GM18526 (cell line): ENCODE results near the gene ATP6V1D.

Experiments
- POLR2A ChIP-seq: IDR thresholded peaks from 3 replicates; pipeline ENCODE4 v1.6.1; 2011; ENCODE audit not compliant: insufficient read length; ENCODE audit errors: extremely low read depth

The ATP6V1D gene

GRCh38 chr14:67359775-67360469 lies at the start of gene ATP6V1D, which contains the start of gene EIF2S1:
Gene ATP6V1D (minus strand): TSS chr14:67359804. CDS start chr14:67359698, 106 bp downstream.
Gene EIF2S1 (plus strand): TSS chr14:67360328. CDS start chr14:67364768, 4,440 bp downstream.
- peak; percentile 87 for TF ChIP-seq POLR2A

GRCh38 chr14:67405771-67406170 lies 46.2 kb upstream of the ATP6V1D start:
- no peak for TF ChIP-seq POLR2A

GRCh38 chr14:67400434-67400833 lies 40.8 kb upstream of the ATP6V1D start:
- no peak for TF ChIP-seq POLR2A

DNA sequence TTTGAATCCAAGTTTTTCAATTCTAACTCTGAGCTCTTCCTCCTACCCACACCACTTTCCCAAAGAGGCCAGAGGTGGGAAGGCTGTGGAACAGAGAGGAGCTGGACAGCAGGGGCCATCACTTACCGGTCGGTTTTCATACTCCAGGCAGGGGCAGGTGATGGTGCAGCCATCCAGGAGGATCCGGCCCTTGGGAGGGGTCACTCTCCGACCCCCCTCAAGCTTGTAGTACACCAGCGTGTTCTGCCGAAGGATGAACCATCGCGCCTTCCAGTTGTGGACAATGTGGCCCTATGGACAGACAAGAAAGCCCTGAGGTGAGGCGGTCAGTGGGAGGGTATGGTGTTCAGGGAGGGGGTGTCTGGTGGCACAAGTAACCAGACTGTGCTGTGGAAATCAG lies 37.9 kb upstream of the ATP6V1D start:
- no peak for TF ChIP-seq POLR2A

- TF ChIP-seq POLR2A: no peak
These were observed 36.9 kb upstream of the ATP6V1D start for GRCh38 chr14:67396381-67396970.

- no peak for TF ChIP-seq POLR2A
These were observed 36.2 kb upstream of the ATP6V1D start for GRCh38 chr14:67395876-67396189.

DNA sequence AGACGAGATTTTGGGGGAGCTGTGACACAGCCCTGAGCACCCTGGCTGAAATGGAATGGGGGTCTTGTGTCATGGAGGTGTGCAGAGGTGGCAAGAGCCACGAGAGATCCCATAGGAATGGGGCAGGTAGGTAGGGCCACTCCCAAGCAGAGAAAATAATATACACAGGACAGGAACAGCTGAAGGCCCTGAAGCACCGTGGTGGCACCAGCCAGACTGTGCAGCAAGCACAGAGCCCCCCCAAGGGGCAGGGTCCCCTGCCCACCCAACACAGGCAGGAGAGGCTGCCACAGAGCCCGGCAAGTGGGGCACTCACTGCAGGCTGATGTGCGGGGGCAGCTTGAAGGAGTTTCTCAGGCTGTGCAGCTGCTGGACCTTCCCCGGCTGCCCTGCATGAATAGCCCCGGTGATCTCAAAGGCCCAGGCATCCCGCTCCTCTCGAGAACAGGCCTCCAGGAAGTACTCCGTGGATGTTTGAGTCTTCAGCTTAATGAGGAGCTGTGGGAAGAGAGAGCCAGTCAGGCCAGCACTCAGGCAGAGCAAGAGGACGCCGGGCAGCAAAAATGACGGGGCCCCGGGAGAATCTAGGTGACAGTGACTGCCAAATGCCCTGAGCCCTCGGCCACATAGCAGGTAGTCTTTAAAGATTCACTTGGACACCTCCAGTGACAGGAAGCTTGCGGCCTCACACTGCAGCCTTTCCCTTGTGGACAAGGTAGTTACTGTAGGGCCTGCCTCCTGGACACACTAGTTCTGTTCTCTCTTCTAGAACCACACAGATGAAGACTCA lies 35.7 kb upstream of the ATP6V1D start:
- TF ChIP-seq POLR2A: no peak

- TF ChIP-seq POLR2A: no peak
These were observed 34.1 kb upstream of the ATP6V1D start for GRCh38 chr14:67393689-67394088.

DNA sequence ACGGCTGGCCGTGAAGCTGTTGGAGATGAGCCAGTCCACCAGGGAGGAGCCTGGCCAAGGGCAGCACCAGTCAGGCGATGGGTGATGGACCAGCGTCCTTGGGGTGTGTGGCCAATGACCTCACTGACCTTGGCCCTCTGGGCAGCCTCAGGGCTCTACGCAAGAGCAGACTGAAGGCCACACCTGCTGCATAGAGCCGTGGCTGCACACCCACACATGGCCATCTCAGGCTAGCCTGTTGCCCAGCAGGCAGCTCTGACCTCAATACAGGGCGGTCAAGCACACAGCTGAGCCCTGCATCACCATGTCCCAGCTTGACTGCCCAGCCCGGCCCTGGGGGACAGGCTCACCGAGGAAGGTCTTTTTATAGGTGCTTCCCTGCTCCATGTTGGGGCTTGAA lies 33.2 kb upstream of the ATP6V1D start:
- TF ChIP-seq POLR2A: no peak

DNA sequence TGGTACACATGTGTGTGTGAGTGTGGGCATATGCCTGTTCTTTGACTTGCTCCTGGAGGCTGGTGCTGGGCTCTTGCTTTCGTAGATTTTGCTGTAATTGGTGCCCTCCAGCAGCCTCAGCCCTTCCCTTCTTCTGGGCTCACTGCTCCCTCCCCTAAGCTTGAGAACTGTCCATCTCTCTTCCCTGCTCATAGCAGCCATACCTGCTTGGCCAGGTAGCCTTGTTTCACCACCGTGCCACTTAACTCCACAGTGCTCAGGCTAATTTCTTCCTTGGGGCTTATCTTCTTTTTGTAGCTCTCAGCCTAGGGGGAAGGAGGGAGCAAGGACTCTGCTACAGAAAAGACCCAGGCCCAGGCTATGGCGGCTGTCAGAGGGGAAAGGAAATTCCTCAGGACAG lies 32.5 kb upstream of the ATP6V1D start:
- TF ChIP-seq POLR2A: no peak

GRCh38 chr14:67391268-67391667 lies 31.7 kb upstream of the ATP6V1D start:
- no peak for TF ChIP-seq POLR2A

- TF ChIP-seq POLR2A: no peak
These were observed 30.4 kb upstream of the ATP6V1D start for GRCh38 chr14:67389811-67390534.

DNA sequence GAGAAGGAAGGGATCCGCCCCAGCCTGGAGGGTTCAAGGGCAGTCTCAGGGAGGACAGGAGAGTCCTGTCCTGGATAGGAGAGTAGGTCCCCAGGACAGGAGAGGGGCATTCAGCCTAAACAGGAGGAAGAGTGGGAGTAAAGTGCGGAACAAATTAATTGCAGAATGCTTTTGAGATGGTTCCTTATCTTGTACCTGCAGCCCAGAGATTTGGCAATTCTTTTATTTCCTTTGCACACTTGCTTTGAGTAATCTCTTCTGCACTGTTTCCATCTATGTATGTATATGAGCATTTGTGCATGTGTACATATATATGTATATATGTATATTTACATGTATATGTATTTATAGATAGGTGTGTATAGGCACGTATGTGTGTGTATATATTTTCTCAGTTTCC lies 29.7 kb upstream of the ATP6V1D start:
- TF ChIP-seq POLR2A: no peak

GRCh38 chr14:67387195-67387594 lies 27.6 kb upstream of the ATP6V1D start:
- TF ChIP-seq POLR2A: no peak

- TF ChIP-seq POLR2A: no peak
These were observed 26.0 kb upstream of the ATP6V1D start for GRCh38 chr14:67385618-67386017.
